ENCODE data around the gene SLC15A2. TPM values are rescaled to one million over a fixed set of nuclear protein-coding genes. Genes with fewer than 3 reads are reported as not detected.

SLC15A2 gene
- total RNA-seq, 1 donor from 2014 or later: 0.63 TPM

GRCh38 chr3:121941592-121941991 is 47.4 kb downstream of the SLC15A2 start:
- Histone ChIP-seq H3K36me3 (ENCODE audit: control insufficient read depth, insufficient read depth, low read length) (no peaks in the 10 kb centered on the region), H3K27me3 (ENCODE audit: control insufficient read depth, insufficient read depth, low read length) (no peaks in the 10 kb centered on the region), H3K4me3 (ENCODE audit: low read depth, low read length) (no peak overlapping the region)
- DNase-seq (ENCODE audit: low read depth): no peak
- TF ChIP-seq CTCF (IDR thresholded peaks at IDR 0.05; ENCODE audit: insufficient read depth, low read length, poor library complexity, severe bottlenecking): no peak

GRCh38 chr3:121942116-121942786 is 48.0 kb downstream of the SLC15A2 start:
- Histone ChIP-seq H3K36me3 (ENCODE audit: control insufficient read depth, insufficient read depth, low read length) (no peaks in the 10 kb centered on the region), H3K27me3 (ENCODE audit: control insufficient read depth, insufficient read depth, low read length) (no peaks in the 10 kb centered on the region), H3K4me3 (ENCODE audit: low read depth, low read length) (no peak overlapping the region)
- TF ChIP-seq CTCF (IDR thresholded peaks at IDR 0.05; ENCODE audit: insufficient read depth, low read length, poor library complexity, severe bottlenecking): no peak
- no peak for DNase-seq (ENCODE audit: low read depth)

GRCh38 chr3:121943431-121943830 is 49.2 kb downstream of the SLC15A2 start:
- DNase-seq (ENCODE audit: low read depth): no peak

GRCh38 chr3:121948641-121949040 is 54.4 kb downstream of the SLC15A2 start:
- TF ChIP-seq CTCF (IDR thresholded peaks at IDR 0.05; ENCODE audit: insufficient read depth, low read length, poor library complexity, severe bottlenecking): no peak
- no peak for DNase-seq (ENCODE audit: low read depth)
- Histone ChIP-seq H3K36me3 (ENCODE audit: control insufficient read depth, insufficient read depth, low read length) (no peaks in the 10 kb centered on the region), H3K27me3 (ENCODE audit: control insufficient read depth, insufficient read depth, low read length) (no peaks in the 10 kb centered on the region), H3K4me3 (ENCODE audit: low read depth, low read length) (no peak overlapping the region)

More at GRCh38 chr3:121943431-121943830, 49.2 kb downstream of the SLC15A2 start:
- H3K4me3 ChIP-seq (ENCODE audit: low read depth, low read length): no peak overlapping the region
- H3K36me3 ChIP-seq (ENCODE audit: control insufficient read depth, insufficient read depth, low read length): no peaks in the 10 kb centered on the region
- H3K27me3 ChIP-seq (ENCODE audit: control insufficient read depth, insufficient read depth, low read length): no peaks in the 10 kb centered on the region
- no peak for TF ChIP-seq CTCF (IDR thresholded peaks at IDR 0.05; ENCODE audit: insufficient read depth, low read length, poor library complexity, severe bottlenecking)

GRCh38 chr3:121951291-121951919 is 57.2 kb downstream of the SLC15A2 start:
- DNase-seq (ENCODE audit: low read depth): no peak
- Histone ChIP-seq H3K4me3 (ENCODE audit: low read depth, low read length) (no peak overlapping the region), H3K27me3 (ENCODE audit: control insufficient read depth, insufficient read depth, low read length) (no peaks in the 10 kb centered on the region), H3K36me3 (ENCODE audit: control insufficient read depth, insufficient read depth, low read length) (no peaks in the 10 kb centered on the region)
- TF ChIP-seq CTCF (IDR thresholded peaks at IDR 0.05; ENCODE audit: insufficient read depth, low read length, poor library complexity, severe bottlenecking): no peak

Data from kidney epithelial cell (primary cell).